T-helper 1 cell (primary cell): Measurements from ENCODE around the gene DCAF5.

Experiments
- DNase-seq, 5 donors: peaks; one replicate each; pipeline ENCODE4 v3.0.0-alpha.2; 2012 to 2020

DCAF5 gene

DNA sequence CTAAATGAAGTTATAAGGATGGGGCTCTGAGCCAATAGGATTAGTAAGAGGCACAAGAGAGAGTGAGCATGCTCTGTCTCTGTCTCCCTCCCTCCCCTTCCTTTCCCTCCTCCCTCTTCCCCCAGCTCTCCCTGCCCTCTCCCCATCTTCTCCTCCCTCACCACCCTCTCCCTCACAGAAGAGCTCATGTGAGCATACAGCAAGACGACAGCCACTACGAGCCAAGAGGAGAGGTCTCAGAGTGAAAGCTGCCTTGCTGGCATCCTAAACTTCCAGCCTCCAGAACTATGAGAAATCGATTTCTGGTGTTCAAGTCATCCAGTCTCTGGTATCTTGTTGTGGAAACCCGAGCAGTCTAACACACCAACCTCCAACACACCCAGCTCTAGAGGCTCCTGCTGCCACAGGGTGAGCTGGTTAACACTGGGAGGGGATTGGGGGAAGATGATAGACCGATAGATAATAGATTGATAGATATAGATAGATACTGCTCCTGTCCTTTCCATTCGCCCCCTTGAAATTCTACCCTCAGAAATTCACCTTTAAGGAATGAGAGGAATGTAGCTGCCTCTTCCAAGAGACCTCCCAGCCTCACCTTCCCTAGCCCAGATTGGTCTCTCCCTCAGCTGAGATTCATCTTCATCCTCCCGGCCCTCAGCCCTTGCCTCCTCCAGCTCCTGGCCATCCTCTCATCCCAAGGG, 148.0 kb downstream of the DCAF5 start:
- DNase-seq = no peak

DNA sequence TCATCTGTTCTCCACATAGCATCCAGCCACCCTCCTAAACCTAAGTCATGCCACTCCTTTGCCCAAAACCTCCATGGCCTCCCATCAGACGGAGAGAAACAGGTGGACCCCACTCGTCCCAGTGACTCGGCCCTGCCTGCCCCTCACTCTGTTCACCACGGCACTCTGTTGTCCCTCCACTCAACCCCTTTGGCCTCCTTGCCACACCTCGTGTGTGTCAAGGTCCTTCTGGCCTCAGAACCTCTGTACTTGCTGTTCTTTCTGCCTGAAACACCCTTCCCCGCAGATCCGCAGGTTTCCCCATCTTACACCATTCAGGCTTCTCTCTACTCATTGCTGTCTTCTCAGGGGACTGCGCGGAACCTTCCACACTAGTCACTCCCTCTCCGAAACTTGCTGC, 149.3 kb downstream of the DCAF5 start:
- no peak for DNase-seq

DNA sequence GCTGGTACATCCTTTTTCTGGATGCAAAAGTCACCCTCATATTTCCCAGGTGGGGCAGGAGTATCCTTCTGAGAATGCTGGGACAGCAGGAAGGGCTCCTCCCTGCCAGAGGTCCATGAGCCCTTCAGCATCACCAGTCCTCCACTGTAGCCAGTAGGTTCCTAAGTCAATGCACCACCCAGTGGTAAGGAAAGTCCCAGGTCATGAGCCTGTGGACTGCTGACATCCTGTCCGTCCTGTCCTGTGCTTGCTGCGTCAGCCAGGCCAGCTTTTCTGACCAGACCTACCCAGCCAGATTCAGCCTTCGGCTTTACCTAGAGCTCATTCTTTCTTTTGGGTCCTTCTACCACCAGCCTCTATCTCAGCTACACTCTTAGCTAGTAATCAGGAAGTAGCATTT, 150.8 kb downstream of the DCAF5 start:
- DNase-seq = no peak

DNA sequence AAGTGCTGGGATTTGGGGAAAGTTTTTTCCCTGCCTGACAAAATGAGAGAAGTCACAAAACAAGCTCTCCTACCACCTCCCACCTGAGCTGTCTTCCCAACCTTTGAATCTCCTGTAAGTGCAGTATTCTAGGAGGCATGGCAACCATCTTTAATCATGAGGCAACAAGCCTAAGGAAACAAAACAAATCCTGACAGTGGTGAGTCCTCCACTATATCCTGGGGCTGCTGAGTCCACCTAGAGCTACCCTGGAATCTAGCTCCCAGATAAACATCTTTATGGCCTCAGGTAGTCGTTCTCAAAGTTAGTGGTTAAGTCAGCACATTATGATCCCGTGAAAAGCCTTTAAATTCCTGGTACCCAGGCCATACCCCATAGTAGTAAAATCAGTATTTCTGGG, 151.5 kb downstream of the DCAF5 start:
- no peak for DNase-seq
